ENCODE data around the gene HECW1. TPM values are rescaled to one million over a fixed set of nuclear protein-coding genes. Genes with fewer than 3 reads are reported as not detected.

HECW1 gene
- total and polyA plus RNA-seq, 10 of the 15 experiments (the other 5 are each of a cell fraction or from before 2014, with no cell fraction given), result under 0.01 to 0.31 (median 0.04) TPM; not detected in 3

DNA sequence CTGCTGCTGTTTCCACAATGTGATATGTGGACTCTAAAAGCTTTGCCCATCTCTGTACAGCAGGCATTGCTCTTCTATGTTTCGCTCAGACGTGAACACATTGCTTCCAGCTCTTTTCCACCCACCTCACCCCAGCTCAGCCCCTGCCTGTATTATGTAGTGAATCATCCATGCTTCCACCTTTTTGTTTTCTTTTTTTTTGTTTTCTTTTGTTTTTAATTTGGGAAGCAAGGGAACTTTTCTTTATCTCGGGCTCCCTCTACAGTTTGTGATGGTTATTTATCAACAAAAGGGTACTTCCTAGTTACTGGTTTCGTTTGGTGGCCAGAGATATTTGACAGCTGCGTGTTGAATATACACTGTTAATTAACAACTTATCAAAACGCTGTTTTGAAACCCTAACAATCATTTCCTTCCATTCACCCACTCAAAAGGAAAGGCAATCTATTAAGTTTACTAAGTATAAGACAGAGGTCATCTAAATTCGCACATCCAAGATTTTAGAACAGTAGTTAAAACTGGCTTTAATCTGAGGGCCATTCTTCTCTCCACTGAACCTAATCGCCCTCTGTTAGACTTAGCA is 342.6 kb downstream of the HECW1 start (continued):
- peak; percentile 41; the same call in 1 of the 2 replicates for TF ChIP-seq ZBTB40 (IDR thresholded peaks at IDR 0.05; ENCODE audit: borderline replicate concordance)
- TF ChIP-seq ASH2L (IDR thresholded peaks at IDR 0.05; ENCODE audit: borderline replicate concordance, low read depth), result no peak
- peak; percentile 50; the same call in 1 of the 2 replicates for TF ChIP-seq RAD21 (IDR thresholded peaks at IDR 0.05; ENCODE audit: insufficient read depth, low read depth, low read length)
- 0 out of 2 replicates have a peak, but pooled peaks have one; percentile 40 for TF ChIP-seq ZNF592 (IDR thresholded peaks at IDR 0.05)
- TF ChIP-seq NBN (IDR thresholded peaks at IDR 0.05), result peak; percentile 58; the same call in 1 of the 2 replicates
- TF ChIP-seq FOXK2 (IDR thresholded peaks at IDR 0.05), result peak; percentile 19; the same call in 1 of the 2 replicates
- TF ChIP-seq CHD4 (IDR thresholded peaks at IDR 0.05), result no peak
- no peak for TF ChIP-seq CREB1 (IDR thresholded peaks at IDR 0.05; ENCODE audit: low read depth)
- TF ChIP-seq ZNF384 (IDR thresholded peaks at IDR 0.05; ENCODE audit: borderline replicate concordance, low read depth, low read length), result peak; percentile 28; the same call in 1 of the 2 replicates
- no peak for TF ChIP-seq POLR2AphosphoS2 (IDR thresholded peaks at IDR 0.05; ENCODE audit: low read depth, low read length)
- TF ChIP-seq ZNF24 (IDR thresholded peaks at IDR 0.05), result no peak
- TF ChIP-seq, protein P1, sequence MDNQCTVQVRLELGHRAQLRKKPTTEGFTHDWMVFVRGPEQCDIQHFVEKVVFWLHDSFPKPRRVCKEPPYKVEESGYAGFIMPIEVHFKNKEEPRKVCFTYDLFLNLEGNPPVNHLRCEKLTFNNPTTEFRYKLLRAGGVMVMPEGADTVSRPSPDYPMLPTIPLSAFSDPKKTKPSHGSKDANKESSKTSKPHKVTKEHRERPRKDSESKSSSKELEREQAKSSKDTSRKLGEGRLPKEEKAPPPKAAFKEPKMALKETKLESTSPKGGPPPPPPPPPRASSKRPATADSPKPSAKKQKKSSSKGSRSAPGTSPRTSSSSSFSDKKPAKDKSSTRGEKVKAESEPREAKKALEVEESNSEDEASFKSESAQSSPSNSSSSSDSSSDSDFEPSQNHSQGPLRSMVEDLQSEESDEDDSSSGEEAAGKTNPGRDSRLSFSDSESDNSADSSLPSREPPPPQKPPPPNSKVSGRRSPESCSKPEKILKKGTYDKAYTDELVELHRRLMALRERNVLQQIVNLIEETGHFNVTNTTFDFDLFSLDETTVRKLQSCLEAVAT (IDR thresholded peaks at IDR 0.05), result 0 out of 2 replicates have a peak, but pooled peaks have one; percentile 60

Measured in GM12878 (cell line).